Activated CD4-positive, CD25-positive, alpha-beta regulatory T cell treated with anti-CD3 and anti-CD28 coated beads, Interleukin-2, amount 50 U/mL, for 16 hours (primary cell): ENCODE results near the gene RFX8.
"Not testable (repeated sequence)": the region's sequence is repeated elsewhere in the genome, so short reads cannot be mapped to it uniquely, and the experiment has no call there.

Source experiments
- DNase-seq: peaks from one replicate; pipeline ENCODE4 v3.0.0-alpha.2; 2020; ENCODE audit warnings: low read depth, low spot score

The RFX8 gene

GRCh38 chr2:101474731-101475384 is at the start of gene RFX8:
Gene RFX8, minus strand, starts transcription at chr2:101475112. Its CDS starts 8,264 bp downstream, at chr2:101466848.
- peak; percentile 13 for DNase-seq

- DNase-seq, result no peak
Measured at GRCh38 chr2:101521487-101521886, 46.6 kb upstream of the RFX8 start.

- DNase-seq, result no peak
Measured at GRCh38 chr2:101520246-101520645, 45.3 kb upstream of the RFX8 start.

GRCh38 chr2:101518578-101519492 is 43.9 kb upstream of the RFX8 start:
- no peak for DNase-seq

GRCh38 chr2:101517758-101518271 is 42.9 kb upstream of the RFX8 start:
- no peak for DNase-seq

- DNase-seq, result no peak
Measured at GRCh38 chr2:101516823-101517690, 42.1 kb upstream of the RFX8 start.

GRCh38 chr2:101516349-101516748 is 41.4 kb upstream of the RFX8 start:
- no peak for DNase-seq

GRCh38 chr2:101515477-101515876 is 40.6 kb upstream of the RFX8 start:
- no peak for DNase-seq

- DNase-seq, result no peak
Measured at GRCh38 chr2:101512993-101513392, 38.1 kb upstream of the RFX8 start.

GRCh38 chr2:101511381-101511780 is 36.5 kb upstream of the RFX8 start:
- no peak for DNase-seq

GRCh38 chr2:101509499-101510284 is 34.8 kb upstream of the RFX8 start:
- no peak for DNase-seq

- no peak for DNase-seq
Measured at GRCh38 chr2:101508636-101509035, 33.7 kb upstream of the RFX8 start.

GRCh38 chr2:101505276-101505675 is 30.4 kb upstream of the RFX8 start:
- DNase-seq, result not testable (repeated sequence)

- DNase-seq, result not testable (repeated sequence)
Measured at GRCh38 chr2:101504744-101505143, 29.8 kb upstream of the RFX8 start.

GRCh38 chr2:101502095-101502494 is 27.2 kb upstream of the RFX8 start:
- no peak for DNase-seq

- no peak for DNase-seq
Measured at GRCh38 chr2:101501443-101501842, 26.5 kb upstream of the RFX8 start.

- no peak for DNase-seq
Measured at GRCh38 chr2:101500860-101501259, 25.9 kb upstream of the RFX8 start.

- no peak for DNase-seq
Measured at GRCh38 chr2:101500180-101500579, 25.3 kb upstream of the RFX8 start.

- DNase-seq, result no peak
Measured at GRCh38 chr2:101496279-101496678, 21.4 kb upstream of the RFX8 start.

- DNase-seq, result no peak
Measured at GRCh38 chr2:101492936-101493473, 18.1 kb upstream of the RFX8 start.

GRCh38 chr2:101486994-101487393 is 12.1 kb upstream of the RFX8 start:
- DNase-seq, result no peak
